HL-60 (cell line): ENCODE results near the gene SIMC1.

Experiments used
- DNase-seq, 2 experiments: peaks; one replicate each; pipeline ENCODE4 v3.0.0-alpha.2; 2010 to 2020; ENCODE audit warnings: low read depth in 1 of 2, low spot score in 1 of 2
- H3K27ac ChIP-seq: fragments of 250-450 bp; sonication (Bioruptor Pico); replicated peaks from 2 replicates; pipeline ENCODE4 v1.5.1; 2020; ENCODE audit warnings: mild to moderate bottlenecking, moderate library complexity
- H3K27me3 ChIP-seq: fragments of 250-450 bp; sonication (Bioruptor Pico); 2 replicates; pipeline ENCODE4 v1.5.1; 2021; ENCODE audit warnings: mild to moderate bottlenecking, moderate library complexity; ENCODE audit not compliant: insufficient read depth, poor library complexity, severe bottlenecking
- H3K4me3 ChIP-seq: replicated peaks from 2 replicates; pipeline ENCODE4 v1.5.1; 2011; ENCODE audit warnings: mild to moderate bottlenecking, control low read depth, low read length; ENCODE audit not compliant: insufficient read depth
- CTCF ChIP-seq: IDR thresholded peaks from one replicate; pipeline ENCODE4 v1.5.1; 2011; ENCODE audit warnings: low read length, control low read depth, inconsistent platforms; ENCODE audit not compliant: insufficient read depth
- GABPA ChIP-seq: IDR thresholded peaks from 2 replicates; pipeline ENCODE4 v1.6.1; 2012; ENCODE audit warnings: low read depth
- POLR2AphosphoS5 ChIP-seq: IDR thresholded peaks from 2 replicates; pipeline ENCODE4 v1.6.1; 2012; ENCODE audit warnings: low read depth
- REST ChIP-seq: IDR thresholded peaks from 2 replicates; pipeline ENCODE4 v1.6.1; 2012; ENCODE audit warnings: low read depth; ENCODE audit not compliant: insufficient replicate concordance
- SPI1 ChIP-seq: IDR thresholded peaks from 2 replicates; pipeline ENCODE4 v1.6.1; 2012; ENCODE audit warnings: low read depth, mild to moderate bottlenecking, borderline replicate concordance

Gene SIMC1

GRCh38 chr5:176388003-176388443 is 149.8 kb downstream of the SIMC1 start:
- DNase-seq: peak; percentile 28 to 51

GRCh38 chr5:176388444-176389134 is 150.4 kb downstream of the SIMC1 start, which contains the start of the genes HIGD2A and NOP16:
TSS of gene HIGD2A (plus strand) at chr5:176388751. CDS start at chr5:176388820, 69 bp downstream.
TSS of gene NOP16 (minus strand) at chr5:176388598. CDS start at chr5:176388539, 59 bp downstream.
- H3K27me3 ChIP-seq: no peaks in the 10 kb centered on the region
- peak within 1 kb of the TSS; percentile 97 for H3K27ac ChIP-seq
- TF ChIP-seq REST (peak; percentile 48), CTCF (no peak), SPI1 (peak; percentile 48; the same call in 1 of the 2 replicates), GABPA (peak; percentile 98), POLR2AphosphoS5 (peak; percentile 84)
- H3K4me3 ChIP-seq: peak within 1 kb of the TSS; percentile 91
- peak; percentile 99 for DNase-seq

More at GRCh38 chr5:176388003-176388443, 149.8 kb downstream of the SIMC1 start:
- no peak for TF ChIP-seq REST
- TF ChIP-seq GABPA: no peak
- TF ChIP-seq POLR2AphosphoS5: no peak
- no peak for TF ChIP-seq SPI1
- no peak for TF ChIP-seq CTCF
- no peaks in the 10 kb centered on the region for H3K27me3 ChIP-seq
- H3K4me3 ChIP-seq: peak overlapping the region; percentile 91
- H3K27ac ChIP-seq: peak overlapping the region; percentile 97

- TF ChIP-seq GABPA (no peak), CTCF (no peak), POLR2AphosphoS5 (peak; percentile 85), SPI1 (peak; percentile 81), REST (no peak)
- H3K4me3 ChIP-seq: peak overlapping the region; percentile 91
- H3K27me3 ChIP-seq: no peaks in the 10 kb centered on the region
- peak overlapping the region; percentile 97 for H3K27ac ChIP-seq
- DNase-seq: no peak
These were observed 151.2 kb downstream of the SIMC1 start for GRCh38 chr5:176389135-176390123.
